H1 (cell line): ENCODE measurements around the gene NECAP2. TPM values are rescaled to one million over a fixed set of nuclear protein-coding genes. Genes with fewer than 3 reads are reported as not detected.

Experiments used
- CTCF ChIA-PET: fragments of 300-600 bp; sonication (Branson Sonifier 250); formaldehyde crosslinking; loops from one replicate; lab custom pipeline; 2021; ENCODE audit not compliant: partially characterized antibody; lab: Charles Lee
- POLR2A ChIA-PET: fragments of 300-600 bp; sonication (Branson Sonifier 250); formaldehyde crosslinking; loops from one replicate; lab custom pipeline; 2021; ENCODE audit warnings: inconsistent platforms; ENCODE audit not compliant: partially characterized antibody; lab: Charles Lee
- DNase-seq, 2 experiments: peaks; one replicate each; pipeline versions ENCODE4 v3.0.0 to v3.0.0-alpha.2; 2010 to 2022; ENCODE audit warnings: low spot score in 2 of 2, low read depth in 1 of 2, mixed read lengths in 1 of 2
- FAIRE-seq: peaks from 2 replicates; lab custom pipeline; 2011; peaks lifted over from hg19 to GRCh38; lab: Jason Lieb, UNC
- H2AFZ ChIP-seq: 2 replicates; pipeline ENCODE4 v1.8.1; 2012; ENCODE audit warnings: low read length, inconsistent platforms
- H2AK5ac ChIP-seq: 2 replicates; pipeline ENCODE4 v1.6.1; 2013; ENCODE audit warnings: low read depth, low read length
- H2BK120ac ChIP-seq: replicated peaks from 2 replicates; pipeline ENCODE3; 2013; ENCODE audit warnings: low read depth, low read length, inconsistent platforms
- H2BK12ac ChIP-seq: 2 replicates; pipeline ENCODE4 v1.6.1; 2013; ENCODE audit warnings: low read depth, low read length
- H2BK15ac ChIP-seq: 2 replicates; pipeline ENCODE4 v1.6.1; 2013; ENCODE audit warnings: low read length
- H2BK20ac ChIP-seq: 2 replicates; pipeline ENCODE4 v1.6.1; 2013; ENCODE audit warnings: low read length
- H2BK5ac ChIP-seq: 2 replicates; pipeline ENCODE4 v1.6.1; 2013; ENCODE audit warnings: low read depth, low read length
- H3K14ac ChIP-seq: 2 replicates; pipeline ENCODE4 v1.6.1; 2013; ENCODE audit warnings: inconsistent platforms; ENCODE audit not compliant: insufficient read length
- H3K18ac ChIP-seq: 2 replicates; pipeline ENCODE4 v1.6.1; 2013; ENCODE audit warnings: low read length; ENCODE audit errors: extremely low read depth
- H3K23ac ChIP-seq: 2 replicates; pipeline ENCODE4 v1.6.1; 2013; ENCODE audit warnings: inconsistent platforms; ENCODE audit not compliant: insufficient read length
- H3K23me2 ChIP-seq: 2 replicates; pipeline ENCODE4 v1.6.1; 2013; ENCODE audit warnings: low read depth, low read length
- H3K27ac ChIP-seq: 2 replicates; pipeline ENCODE4 v1.6.1; 2011; ENCODE audit warnings: low read depth, low read length, inconsistent platforms
- H3K27me3 ChIP-seq, 4 experiments: replicated peaks in 1 of 4; 1 replicate in 1 of 4; 2 replicates in 3 of 4; pipeline versions ENCODE4 v1.6.1 to v1.8.1; 2011 to 2013; ENCODE audit warnings: low read length in 3 of 4, mild to moderate bottlenecking in 3 of 4, inconsistent platforms in 2 of 4, mixed read lengths in 2 of 4, moderate library complexity in 1 of 4; ENCODE audit not compliant: control insufficient read depth in 3 of 4, insufficient read depth in 3 of 4; ENCODE audit errors: extremely low read depth in 1 of 4
- H3K36me3 ChIP-seq, 4 experiments: 2 replicates each; pipeline versions ENCODE4 v1.6.1 to v1.8.1; 2011 to 2013; ENCODE audit warnings: mild to moderate bottlenecking in 4 of 4, low read length in 3 of 4, moderate library complexity in 2 of 4, control low read depth in 1 of 4, inconsistent platforms in 1 of 4; ENCODE audit not compliant: insufficient read depth in 4 of 4, control insufficient read depth in 2 of 4
- H3K4ac ChIP-seq: replicated peaks from 2 replicates; pipeline ENCODE3; 2013; ENCODE audit warnings: low read length, low read depth, mixed read lengths, inconsistent platforms; ENCODE audit not compliant: insufficient read length
- H3K4me1 ChIP-seq, 4 experiments: replicated peaks in 1 of 4; 1 replicate in 1 of 4; 2 replicates in 3 of 4; pipeline versions ENCODE4 v1.6.1 to v1.8.1; 2011 to 2013; ENCODE audit warnings: low read length in 3 of 4, inconsistent platforms in 2 of 4, mixed read lengths in 1 of 4; ENCODE audit not compliant: insufficient read depth in 4 of 4, control insufficient read depth in 3 of 4
- H3K4me2 ChIP-seq, 2 experiments: 2 replicates each; pipeline versions ENCODE4 v1.6.1 to v1.8.1; 2011 to 2013; ENCODE audit warnings: low read depth in 2 of 2, low read length in 2 of 2, control low read depth in 1 of 2, inconsistent platforms in 1 of 2, mild to moderate bottlenecking in 1 of 2; ENCODE audit not compliant: insufficient read depth in 1 of 2
- H3K4me3 ChIP-seq, 4 experiments: fragments of 200-600, 300-600 bp in 1 of 4; sonication (generic), shearing (Covaris generic), sonication (Bioruptor Twin) in 1 of 4; 2 replicates each; pipeline versions ENCODE4 v1.5.1 to v1.8.1; 2011 to 2016; ENCODE audit warnings: low read length in 4 of 4, low read depth in 3 of 4, control low read depth in 2 of 4, inconsistent platforms in 2 of 4, mild to moderate bottlenecking in 2 of 4, mixed read lengths in 1 of 4, moderate library complexity in 1 of 4; ENCODE audit not compliant: insufficient read depth in 2 of 4; ENCODE audit errors: extremely low read depth in 1 of 4
- H3K56ac ChIP-seq: replicated peaks from 2 replicates; pipeline ENCODE3; 2013; ENCODE audit warnings: low read depth, mild to moderate bottlenecking, mixed read lengths, low read length, inconsistent platforms; ENCODE audit not compliant: insufficient read length
- H3K79me1 ChIP-seq: 2 replicates; pipeline ENCODE4 v1.6.1; 2013; ENCODE audit warnings: low read depth, low read length, control low read depth
- H3K79me2 ChIP-seq, 2 experiments: 2 replicates each; pipeline versions ENCODE4 v1.6.1 to v1.8.1; 2012 to 2013; ENCODE audit warnings: low read length in 2 of 2, mild to moderate bottlenecking in 2 of 2, inconsistent platforms in 1 of 2; ENCODE audit not compliant: insufficient read depth in 2 of 2, control insufficient read depth in 1 of 2
- H3K9ac ChIP-seq, 4 experiments: replicated peaks in 1 of 4; 1 replicate in 1 of 4; 2 replicates in 3 of 4; pipeline versions ENCODE4 v1.6.1 to v1.8.1; 2011 to 2013; ENCODE audit warnings: low read depth in 3 of 4, low read length in 3 of 4, control low read depth in 2 of 4, mild to moderate bottlenecking in 2 of 4, moderate library complexity in 2 of 4, inconsistent platforms in 1 of 4; ENCODE audit errors: extremely low read depth in 1 of 4
- H3K9me3 ChIP-seq, 2 experiments: 2 replicates each; pipeline versions ENCODE4 v1.6.1 to v1.8.1; 2012 to 2013; ENCODE audit warnings: mild to moderate bottlenecking in 2 of 2, moderate library complexity in 2 of 2, control low read depth in 1 of 2, inconsistent platforms in 1 of 2, low read depth in 1 of 2, low read length in 1 of 2, mixed read lengths in 1 of 2; ENCODE audit not compliant: insufficient read depth in 2 of 2
- H4K20me1 ChIP-seq, 2 experiments: replicated peaks in 1 of 2; 2 replicates each; pipeline versions ENCODE3 to v1.8.1; 2011 to 2013; ENCODE audit warnings: inconsistent platforms in 2 of 2, low read length in 2 of 2, mild to moderate bottlenecking in 1 of 2; ENCODE audit not compliant: insufficient read depth in 2 of 2, control insufficient read depth in 1 of 2
- H4K5ac ChIP-seq: 2 replicates; pipeline ENCODE4 v1.6.1; 2013; ENCODE audit warnings: low read length, low read depth, mixed read lengths, inconsistent platforms; ENCODE audit not compliant: insufficient read length
- H4K8ac ChIP-seq: 2 replicates; pipeline ENCODE4 v1.8.0; 2013; ENCODE audit warnings: mild to moderate bottlenecking, moderate library complexity, low read length, inconsistent platforms; ENCODE audit not compliant: insufficient read depth; ENCODE audit errors: extremely low read depth
- H4K91ac ChIP-seq: replicated peaks from 2 replicates; pipeline ENCODE3; 2013; ENCODE audit warnings: low read length, mixed read lengths, inconsistent platforms; ENCODE audit not compliant: insufficient read length
- NANOG ChIP-seq: IDR thresholded peaks from 2 replicates; pipeline ENCODE4 v1.6.1; 2011; ENCODE audit warnings: low read length, low read depth, mild to moderate bottlenecking, inconsistent platforms; ENCODE audit not compliant: insufficient read depth, poor library complexity, severe bottlenecking
- WGBS, 2 experiments: shearing (Covaris generic) in 1 of 2; methylation state at CpG; one replicate each; pipeline versions ENCODE4 v1.1.6 to v1.1.7; 2013 to 2015; ENCODE audit warnings: low lambda C conversion rate in 2 of 2, mixed read lengths in 2 of 2, inconsistent platforms in 1 of 2, low coverage in 1 of 2, missing lambda C conversion rate in 1 of 2; ENCODE audit not compliant: insufficient replicate concordance in 2 of 2, insufficient coverage in 1 of 2, insufficient read length in 1 of 2; ENCODE audit errors: extremely low coverage in 1 of 2, missing lambda C conversion rate in 1 of 2; 5-methylcytosine and 5-hydroxymethylcytosine counted together
- polyA plus RNA-seq, 7 experiments: library from polyadenylated mRNA; depleted of rRNA in 3 of 7; stranded (reverse) in 5 of 7; unstranded in 2 of 7; fragments of >200 nt in 5 of 7; fragments of 200-250 nt in 2 of 7; gene quantifications; 1 replicate in 5 of 7; 2 replicates in 1 of 7; 4 replicates in 1 of 7; pipeline versions ENCODE4 v1.2.1 to v1.2.3, GENCODE V29; 2011 to 2013; ENCODE audit warnings: missing spikeins in 2 of 7, mixed read lengths in 2 of 7
- total RNA-seq: library from RNA; stranded (reverse); fragmentation: NEBNext Ultra II Directional; extraction: Animal tissue kit (Norgen Biotek cat#: 25700); gene quantifications from 2 replicates; pipeline ENCODE4 v1.2.1, GENCODE V29; 2021

NECAP2 gene
- total and polyA plus RNA-seq, 2 of the 8 experiments (the other 6 are each of a cell fraction or from before 2014, with no cell fraction given): 24.4 to 29.7 TPM

DNA sequence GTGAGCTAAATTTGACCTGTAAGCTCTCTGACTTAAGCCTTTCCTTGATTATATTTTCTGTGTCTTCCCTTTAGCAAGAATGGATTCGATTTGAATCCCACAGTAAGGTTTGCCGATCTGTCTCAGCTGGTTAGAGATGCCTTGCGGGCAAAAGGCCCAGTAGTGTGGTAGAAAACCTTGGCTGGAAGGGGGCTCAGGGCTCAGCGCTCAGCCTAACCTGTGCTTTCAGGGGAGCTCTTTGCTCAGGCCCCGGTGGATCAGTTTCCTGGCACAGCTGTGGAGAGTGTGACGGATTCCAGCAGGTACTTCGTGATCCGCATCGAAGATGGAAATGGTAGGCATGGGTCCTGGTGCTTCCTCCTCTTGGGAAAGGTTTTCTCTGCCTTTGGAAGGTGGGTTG lies 7.1 kb downstream of the NECAP2 start:
- WGBS, 2 experiments: 93% methylated on average over 9 of the region's 9 CpGs; no CpG with 5 or more reads in 1 of the 2 experiments
- Histone ChIP-seq H3K4me2 (no peak overlapping the region), H3K56ac (no peak overlapping the region), H3K79me1 (no peaks in the 10 kb centered on the region), H2BK15ac (no peak overlapping the region), H3K4ac (no peak overlapping the region), H3K18ac (no peak overlapping the region), H2BK5ac (no peak overlapping the region), H4K20me1 (peaks cover 11 to 12% of the 10 kb centered on the region in 2 experiments), H2AK5ac (no peak overlapping the region), H3K23me2 (no peaks in the 10 kb centered on the region), H3K9ac (no peak overlapping the region), H2BK12ac (no peak overlapping the region), H3K23ac (no peak overlapping the region), H4K91ac (no peak overlapping the region), H4K5ac (no peak overlapping the region), H3K79me2 (no peaks in the 10 kb centered on the region; a peak in 1 of 4 replicates), H3K27me3 (no peaks in the 10 kb centered on the region), H3K9me3 (no peaks in the 10 kb centered on the region), H3K4me3 (no peak overlapping the region), H3K4me1 (no peaks in the 10 kb centered on the region), H3K14ac (no peak overlapping the region), H2BK120ac (no peak overlapping the region), H2BK20ac (no peak overlapping the region), H2AFZ (no peak overlapping the region), H4K8ac (no peak overlapping the region), H3K27ac (no peak overlapping the region), H3K36me3 (peaks cover 7 to 51% (median 18%) of the 10 kb centered on the region in 4 experiments; a peak in 7 of 8 replicates)
- no peak for TF ChIP-seq NANOG
- DNase-seq (no peak), FAIRE-seq (no peak)
- POLR2A ChIA-PET: interaction anchor here (1.4 kb wide), 1 partner anchor 16 kb away, joined by 3 read pairs; no protein-coding TSS in a partner anchor
- CTCF ChIA-PET: interaction anchor here (0.6 to 1.0 kb wide), 2 partner anchors 13 to 98 kb away, joined by 3 read pairs; no protein-coding TSS in a partner anchor
